ENCODE results near the gene KLF7.

- TF ChIP-seq, protein P1, sequence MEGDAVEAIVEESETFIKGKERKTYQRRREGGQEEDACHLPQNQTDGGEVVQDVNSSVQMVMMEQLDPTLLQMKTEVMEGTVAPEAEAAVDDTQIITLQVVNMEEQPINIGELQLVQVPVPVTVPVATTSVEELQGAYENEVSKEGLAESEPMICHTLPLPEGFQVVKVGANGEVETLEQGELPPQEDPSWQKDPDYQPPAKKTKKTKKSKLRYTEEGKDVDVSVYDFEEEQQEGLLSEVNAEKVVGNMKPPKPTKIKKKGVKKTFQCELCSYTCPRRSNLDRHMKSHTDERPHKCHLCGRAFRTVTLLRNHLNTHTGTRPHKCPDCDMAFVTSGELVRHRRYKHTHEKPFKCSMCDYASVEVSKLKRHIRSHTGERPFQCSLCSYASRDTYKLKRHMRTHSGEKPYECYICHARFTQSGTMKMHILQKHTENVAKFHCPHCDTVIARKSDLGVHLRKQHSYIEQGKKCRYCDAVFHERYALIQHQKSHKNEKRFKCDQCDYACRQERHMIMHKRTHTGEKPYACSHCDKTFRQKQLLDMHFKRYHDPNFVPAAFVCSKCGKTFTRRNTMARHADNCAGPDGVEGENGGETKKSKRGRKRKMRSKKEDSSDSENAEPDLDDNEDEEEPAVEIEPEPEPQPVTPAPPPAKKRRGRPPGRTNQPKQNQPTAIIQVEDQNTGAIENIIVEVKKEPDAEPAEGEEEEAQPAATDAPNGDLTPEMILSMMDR (IDR thresholded peaks at IDR 0.05): no peak
- TF ChIP-seq EP300 (IDR thresholded peaks at IDR 0.05) (no peak), POLR2A (IDR thresholded peaks at IDR 0.05) (no peak)
These were observed 53.4 kb downstream of the KLF7 start for GRCh38 chr2:207112383-207112782.
